GM21423 (cell line): ENCODE measurements around the gene ABHD17A.

Source experiments
- ATAC-seq: cut with Tn5 transposase; IDR thresholded peaks from one replicate; pipeline ENCODE4 v1.9.1; 2021; ENCODE audit warnings: mild to moderate bottlenecking, moderate library complexity; ENCODE audit not compliant: unreplicated experiment

The ABHD17A gene

GRCh38 chr19:1885398-1886119 lies at the start of gene ABHD17A:
ABHD17A (minus strand) TSS chr19:1885496; CDS start chr19:1881566, 3,930 bp downstream.
- ATAC-seq: peak; percentile 75

GRCh38 chr19:1933942-1934341 lies 48.6 kb upstream of the ABHD17A start:
- ATAC-seq: no peak

GRCh38 chr19:1933244-1933643 lies 47.9 kb upstream of the ABHD17A start:
- no peak for ATAC-seq

DNA sequence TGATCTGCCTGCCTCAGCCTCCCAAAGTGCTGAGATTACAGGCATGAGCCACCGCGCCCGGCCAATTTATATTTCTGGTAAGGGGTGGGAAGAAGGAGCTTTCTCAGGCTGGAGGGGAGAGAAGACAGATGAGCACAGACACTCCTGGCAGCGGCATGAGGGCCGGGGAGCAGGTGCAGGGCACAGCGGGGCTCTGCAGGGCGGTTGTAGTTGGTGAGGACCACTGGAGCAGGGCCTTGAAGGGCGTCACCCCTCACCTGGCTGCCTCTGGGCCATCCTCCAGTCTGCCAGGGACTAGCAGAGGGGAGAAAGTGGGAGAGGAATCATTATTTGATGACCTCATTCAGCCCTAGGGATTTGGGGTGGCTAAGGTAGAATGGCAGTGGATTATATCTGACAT lies 47.1 kb upstream of the ABHD17A start:
- no peak for ATAC-seq

DNA sequence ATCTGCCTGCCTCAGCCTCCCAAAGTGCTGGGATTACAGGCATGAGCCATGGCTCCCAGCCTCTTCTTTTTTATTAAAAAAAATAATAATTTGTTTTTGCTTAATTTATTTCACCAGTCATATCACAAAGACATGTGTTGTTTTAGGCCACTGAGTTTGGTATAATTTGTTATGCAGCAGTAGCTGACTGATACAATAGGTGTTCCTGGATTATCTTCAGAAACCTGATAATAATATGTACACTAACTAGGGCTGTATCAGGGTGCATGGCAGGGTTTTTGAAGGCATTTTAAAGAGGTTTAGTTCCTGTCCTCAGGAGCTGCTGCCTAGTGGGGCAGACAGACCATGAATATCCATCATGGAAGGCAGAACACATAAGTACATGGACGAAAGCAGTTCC lies 46.1 kb upstream of the ABHD17A start:
- no peak for ATAC-seq

GRCh38 chr19:1929021-1929742 lies 43.9 kb upstream of the ABHD17A start:
- ATAC-seq: peak; percentile 62

DNA sequence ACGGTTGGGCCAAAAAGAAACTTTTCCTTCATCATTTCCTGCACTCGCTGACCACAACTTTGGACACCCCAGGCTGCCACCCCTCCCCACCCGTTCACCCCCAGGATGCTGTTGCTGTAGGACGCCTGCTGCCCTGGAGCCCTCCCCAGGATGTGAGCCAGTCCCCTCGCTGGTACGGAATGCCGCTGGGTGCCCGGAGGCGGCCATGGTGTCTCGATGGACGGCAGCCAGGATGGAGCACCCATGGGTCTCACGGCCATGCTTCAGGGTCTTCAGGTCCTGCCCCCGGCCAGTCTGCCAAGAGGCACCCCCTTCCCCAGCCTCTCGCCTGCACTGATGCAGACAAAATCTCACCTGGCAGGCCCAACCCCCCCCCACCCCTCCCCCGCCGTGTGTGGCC lies 40.2 kb upstream of the ABHD17A start:
- no peak for ATAC-seq

GRCh38 chr19:1924320-1924961 lies 39.1 kb upstream of the ABHD17A start:
- no peak for ATAC-seq

DNA sequence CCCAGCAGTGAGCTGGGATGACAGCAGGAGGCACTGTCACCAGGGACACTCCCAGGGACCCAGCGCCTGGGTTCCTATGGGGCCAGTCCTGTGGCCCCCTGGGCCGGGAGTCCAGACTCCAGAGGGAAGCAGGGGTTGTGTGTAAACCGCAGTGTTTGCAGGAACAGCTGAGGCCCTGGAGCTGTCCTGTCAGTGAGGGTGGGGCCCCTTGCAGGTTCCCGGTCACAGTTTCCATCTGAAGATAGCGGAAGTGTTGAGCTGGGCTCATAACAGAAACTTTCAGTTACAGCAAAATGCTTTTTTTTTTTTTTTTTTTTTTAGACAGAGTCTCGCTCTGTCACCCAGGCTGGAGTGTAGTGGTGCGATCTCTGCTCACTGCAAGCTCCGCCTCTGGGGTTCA lies 38.0 kb upstream of the ABHD17A start:
- ATAC-seq: no peak

DNA sequence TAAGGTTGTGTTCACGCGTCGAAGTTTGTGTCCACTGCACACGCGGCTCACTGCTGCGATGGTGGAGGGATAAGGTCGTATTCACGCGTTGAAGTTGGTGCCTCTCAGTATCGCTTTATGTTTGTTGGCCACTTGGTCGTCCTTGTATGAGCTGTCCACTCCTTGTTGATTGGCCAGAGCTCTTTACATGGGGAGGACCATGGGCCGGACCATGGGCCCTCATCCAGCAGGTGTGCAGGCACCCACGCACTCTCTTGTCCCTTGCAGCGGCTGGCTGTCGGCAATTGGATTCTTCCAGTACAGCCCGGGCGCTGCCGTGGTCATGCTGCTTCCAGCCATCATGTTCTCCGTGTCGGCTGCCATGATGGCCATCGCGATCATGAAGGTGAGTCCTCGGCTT lies 37.5 kb upstream of the ABHD17A start:
- ATAC-seq: no peak

DNA sequence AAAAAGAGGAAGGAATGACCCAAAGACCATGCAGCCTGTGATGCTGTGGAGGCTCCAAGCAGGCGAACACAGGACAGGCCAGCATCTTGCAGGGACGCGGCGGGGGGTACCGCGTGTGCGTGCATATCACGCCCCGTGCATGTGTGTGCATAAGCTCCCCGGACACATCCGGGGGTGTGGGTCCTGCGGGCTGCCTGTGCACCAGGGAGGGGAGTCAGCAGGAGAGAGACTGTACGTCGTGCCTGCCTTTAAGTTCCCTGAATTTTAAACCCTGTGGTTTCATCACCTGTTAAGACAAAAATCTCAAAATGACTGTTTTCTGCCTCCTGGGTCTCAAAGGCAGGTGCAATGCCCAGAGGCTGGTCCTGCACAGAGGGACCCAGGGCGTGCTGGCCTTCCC lies 36.5 kb upstream of the ABHD17A start:
- no peak for ATAC-seq

- no peak for ATAC-seq
Measured at GRCh38 chr19:1921326-1921725, 36.0 kb upstream of the ABHD17A start.

DNA sequence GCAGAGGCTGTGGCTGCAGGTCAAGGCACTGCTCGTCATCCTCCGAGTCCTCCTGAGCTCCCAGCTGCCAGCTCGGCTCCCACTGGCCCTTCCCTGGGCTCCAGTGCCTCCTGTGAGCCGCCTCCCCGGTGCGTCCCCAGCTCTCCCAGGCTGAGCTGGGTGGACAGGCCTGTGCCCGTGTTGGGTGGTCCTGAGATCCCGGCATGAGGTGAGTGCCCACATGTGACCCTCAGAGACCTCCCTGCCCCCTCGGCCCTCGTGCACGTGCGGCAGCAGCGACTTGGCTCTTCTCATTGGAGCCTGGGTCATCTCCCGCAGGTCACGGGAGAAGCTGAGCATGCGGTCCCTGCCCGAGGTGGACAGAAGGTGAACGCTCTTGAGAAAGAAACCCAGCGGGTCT lies 35.3 kb upstream of the ABHD17A start:
- ATAC-seq: no peak

- no peak for ATAC-seq
Measured at GRCh38 chr19:1918975-1919374, 33.7 kb upstream of the ABHD17A start.

DNA sequence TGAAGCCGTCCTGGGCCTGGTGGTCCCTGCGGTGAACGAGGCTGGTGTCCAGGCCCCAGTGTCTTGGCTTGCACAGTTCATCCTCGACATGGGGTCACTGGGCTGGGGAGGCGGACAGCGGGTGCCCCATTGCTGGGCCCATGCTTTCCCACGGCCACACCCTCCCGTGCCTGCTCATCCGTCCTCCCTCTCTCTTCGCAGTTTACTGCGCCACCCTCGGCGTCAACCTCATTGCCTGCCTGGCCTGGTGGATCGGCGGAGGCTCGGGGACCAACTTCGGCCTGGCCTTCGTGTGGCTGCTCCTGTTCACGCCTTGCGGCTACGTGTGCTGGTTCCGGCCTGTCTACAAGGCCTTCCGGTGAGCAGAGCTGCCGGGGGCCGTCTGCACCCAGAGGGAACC lies 32.6 kb upstream of the ABHD17A start:
- no peak for ATAC-seq

- no peak for ATAC-seq
Measured at GRCh38 chr19:1917146-1917545, 31.9 kb upstream of the ABHD17A start.

GRCh38 chr19:1914826-1915341 lies 29.6 kb upstream of the ABHD17A start:
- ATAC-seq: no peak

DNA sequence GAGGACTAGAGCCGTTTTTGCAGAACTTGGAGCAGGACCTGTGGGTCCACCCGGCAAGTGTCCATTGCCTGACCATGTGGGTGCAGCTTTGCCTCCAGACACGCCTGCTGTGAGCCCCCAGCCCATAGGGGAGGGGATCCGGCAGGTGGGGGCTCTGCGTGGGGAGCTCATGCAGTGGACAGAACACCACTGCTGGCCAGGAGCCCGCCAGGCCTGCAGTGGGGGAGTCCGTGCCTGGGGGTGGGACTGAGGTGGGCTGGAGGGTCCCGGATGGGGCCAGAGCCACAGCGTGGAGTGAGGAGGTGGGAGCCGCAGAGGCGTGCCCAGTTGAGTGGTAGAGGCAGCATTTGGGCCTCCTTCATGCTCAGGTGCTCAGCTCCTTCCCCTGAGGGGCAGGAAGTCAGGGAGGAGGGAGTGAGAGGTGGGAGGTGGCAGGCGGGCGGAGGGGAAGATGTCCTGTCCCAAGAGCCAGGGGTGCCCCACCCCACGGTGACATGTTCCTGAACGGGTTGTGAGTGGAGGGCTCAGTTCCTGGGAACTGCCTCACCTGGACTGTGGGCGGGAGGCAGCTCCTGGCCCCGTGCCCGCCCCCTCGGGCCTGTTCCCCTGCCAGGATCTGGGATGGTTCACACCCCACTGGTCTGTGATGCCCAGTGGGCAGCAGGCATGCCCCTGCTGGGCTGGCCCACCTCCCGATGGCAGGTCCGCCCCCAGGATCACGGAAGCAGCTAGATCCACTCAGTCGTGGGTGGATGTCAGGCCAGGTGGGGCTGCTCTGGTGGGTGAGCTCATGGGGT lies 28.7 kb upstream of the ABHD17A start:
- ATAC-seq: no peak

DNA sequence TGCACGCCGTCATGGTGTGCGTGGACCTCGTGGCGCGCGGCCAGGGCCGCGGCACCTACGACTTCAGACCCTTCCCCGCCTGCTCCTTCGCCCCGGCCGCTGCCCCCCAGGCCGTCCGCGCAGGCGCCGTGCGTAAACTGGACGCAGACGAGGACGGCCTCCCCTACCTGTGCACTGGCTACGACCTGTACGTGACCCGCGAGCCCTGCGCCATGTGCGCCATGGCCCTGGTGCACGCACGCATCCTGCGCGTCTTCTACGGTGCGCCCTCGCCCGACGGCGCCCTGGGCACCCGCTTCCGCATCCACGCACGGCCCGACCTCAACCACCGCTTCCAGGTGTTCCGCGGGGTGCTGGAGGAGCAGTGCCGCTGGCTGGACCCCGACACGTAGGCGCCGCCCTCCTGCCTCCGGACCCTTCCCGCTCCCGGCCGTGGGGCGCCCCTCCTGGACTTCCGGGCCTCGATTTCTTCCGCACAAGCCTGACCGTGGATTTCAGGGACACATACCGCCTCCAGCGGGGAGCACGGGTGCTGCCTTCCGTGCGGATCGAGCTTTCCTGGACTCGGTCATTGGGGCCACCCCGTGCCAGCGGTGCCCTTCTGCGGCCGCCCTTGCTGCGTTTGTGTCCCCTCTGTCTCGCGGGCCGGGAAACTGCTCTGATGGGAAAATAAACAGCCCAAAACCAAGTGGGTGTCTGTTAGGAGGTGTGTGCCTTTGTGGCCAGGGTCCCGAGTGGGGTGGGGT lies 27.6 kb upstream of the ABHD17A start:
- ATAC-seq: no peak

GRCh38 chr19:1911995-1912394 lies 26.7 kb upstream of the ABHD17A start:
- ATAC-seq: no peak
